Stimulated activated naive CD8-positive, alpha-beta T cell treated with anti-CD3 and anti-CD28 coated beads, Interleukin-15, amount 100 ng/mL, for 72 hours (primary cell): ENCODE results near the gene C20orf144.
A peak's percentile ranks its signal among the peaks of the same experiment; 100 is the strongest.

Source experiments
- ATAC-seq: fragments of 150-1000 bp; cut with Tn5 transposase; 2 replicates; pipeline ENCODE4 v1.10.0; 2021; ENCODE audit warnings: mild to moderate bottlenecking, moderate library complexity
- DNase-seq, 2 donors: peaks; one replicate each; pipeline ENCODE4 v3.0.0; 2021 to 2022
- H3K27ac Mint-ChIP-seq, 2 donors: one replicate each; pipeline ENCODE4 v1.8.0; 2022; ENCODE audit warnings: mild to moderate bottlenecking in 2 of 2, mixed read lengths in 2 of 2, moderate library complexity in 2 of 2
- H3K27me3 Mint-ChIP-seq: one replicate; pipeline ENCODE4 v1.8.0; 2022; ENCODE audit warnings: mixed read lengths
- H3K4me1 Mint-ChIP-seq: one replicate; pipeline ENCODE4 v1.8.0; 2022; ENCODE audit warnings: mild to moderate bottlenecking, mixed read lengths
- H3K4me3 Mint-ChIP-seq, 2 donors: one replicate each; pipeline ENCODE4 v1.8.0; 2022; ENCODE audit warnings: mild to moderate bottlenecking in 2 of 2, mixed read lengths in 2 of 2, moderate library complexity in 1 of 2
- H3K9me3 Mint-ChIP-seq, 2 donors: one replicate each; pipeline ENCODE4 v1.8.0; 2022; ENCODE audit warnings: mixed read lengths in 2 of 2

C20orf144 gene

GRCh38 chr20:33707668-33708067 lies 45.5 kb downstream of the C20orf144 start:
- Mint-ChIP-seq H3K27ac (no peak overlapping the region), H3K4me1 (peaks cover 19% of the 10 kb centered on the region), H3K4me3 (no peak overlapping the region), H3K9me3 (no peaks in the 10 kb centered on the region), H3K27me3 (no peaks in the 10 kb centered on the region)
- no peak for DNase-seq
- no peak for ATAC-seq

GRCh38 chr20:33709398-33709797 lies 47.3 kb downstream of the C20orf144 start:
- DNase-seq (no peak), ATAC-seq (no peak)
- Mint-ChIP-seq H3K27ac (no peak overlapping the region), H3K27me3 (no peaks in the 10 kb centered on the region), H3K9me3 (no peaks in the 10 kb centered on the region), H3K4me3 (no peak overlapping the region), H3K4me1 (peaks cover 19% of the 10 kb centered on the region)

GRCh38 chr20:33709905-33710541 lies 47.9 kb downstream of the C20orf144 start:
- peaks cover 19% of the 10 kb centered on the region for H3K4me1 Mint-ChIP-seq
- no peaks in the 10 kb centered on the region for H3K9me3 Mint-ChIP-seq
- H3K4me3 Mint-ChIP-seq = no peak overlapping the region
- ATAC-seq = peak; percentile 18
- no peak for DNase-seq
- H3K27me3 Mint-ChIP-seq = no peaks in the 10 kb centered on the region
- no peak overlapping the region for H3K27ac Mint-ChIP-seq

- Mint-ChIP-seq H3K4me3 (no peak overlapping the region), H3K27me3 (no peaks in the 10 kb centered on the region), H3K4me1 (peaks cover 19% of the 10 kb centered on the region), H3K9me3 (no peaks in the 10 kb centered on the region), H3K27ac (no peak overlapping the region)
- ATAC-seq (no peak), DNase-seq (no peak)
Measured at GRCh38 chr20:33710681-33711445, 48.7 kb downstream of the C20orf144 start.

- H3K27ac Mint-ChIP-seq = no peak overlapping the region
- no peak for ATAC-seq
- no peaks in the 10 kb centered on the region for H3K27me3 Mint-ChIP-seq
- no peaks in the 10 kb centered on the region for H3K9me3 Mint-ChIP-seq
- H3K4me3 Mint-ChIP-seq = no peak overlapping the region
- no peak for DNase-seq
- peaks cover 19% of the 10 kb centered on the region for H3K4me1 Mint-ChIP-seq
Measured at GRCh38 chr20:33711446-33711738, 49.3 kb downstream of the C20orf144 start.
